Putamen (tissue), 1 donor: ENCODE results near the gene CPNE4.
"Not testable (repeated sequence)": the region's sequence is repeated elsewhere in the genome, so short reads cannot be mapped to it uniquely, and the experiment has no call there.

Source experiments
- DNase-seq: peaks from one replicate; pipeline ENCODE4 v3.0.0-alpha.2; 2016; ENCODE audit warnings: low spot score

Gene CPNE4

GRCh38 chr3:131957980-131958379, 76.8 kb downstream of the CPNE4 start:
- DNase-seq: no peak

GRCh38 chr3:131957511-131957910, 77.3 kb downstream of the CPNE4 start:
- no peak for DNase-seq

GRCh38 chr3:131948806-131949205, 86.0 kb downstream of the CPNE4 start:
- no peak for DNase-seq

- no peak for DNase-seq
Observed at GRCh38 chr3:131944676-131945075, 90.1 kb downstream of the CPNE4 start.

- DNase-seq: no peak
Observed at GRCh38 chr3:131933665-131934064, 101.1 kb downstream of the CPNE4 start.

GRCh38 chr3:131928593-131928992, 106.2 kb downstream of the CPNE4 start:
- no peak for DNase-seq

- DNase-seq: no peak
Observed at GRCh38 chr3:131925571-131925970, 109.2 kb downstream of the CPNE4 start.

GRCh38 chr3:131922356-131922755, 112.5 kb downstream of the CPNE4 start:
- no peak for DNase-seq

GRCh38 chr3:131917006-131917405, 117.8 kb downstream of the CPNE4 start:
- DNase-seq: no peak

GRCh38 chr3:131914090-131914691, 120.6 kb downstream of the CPNE4 start:
- DNase-seq: no peak

- no peak for DNase-seq
Observed at GRCh38 chr3:131912255-131912654, 122.6 kb downstream of the CPNE4 start.

- no peak for DNase-seq
Observed at GRCh38 chr3:131907796-131908195, 127.0 kb downstream of the CPNE4 start.

- no peak for DNase-seq
Observed at GRCh38 chr3:131903988-131904415, 130.8 kb downstream of the CPNE4 start.

- no peak for DNase-seq
Observed at GRCh38 chr3:131901686-131902085, 133.1 kb downstream of the CPNE4 start.

- no peak for DNase-seq
Observed at GRCh38 chr3:131900891-131901290, 133.9 kb downstream of the CPNE4 start.

GRCh38 chr3:131899021-131899420, 135.8 kb downstream of the CPNE4 start:
- no peak for DNase-seq

GRCh38 chr3:131898346-131898745, 136.5 kb downstream of the CPNE4 start:
- DNase-seq: no peak

GRCh38 chr3:131896285-131896684, 138.5 kb downstream of the CPNE4 start:
- no peak for DNase-seq

- no peak for DNase-seq
Observed at GRCh38 chr3:131895766-131896165, 139.0 kb downstream of the CPNE4 start.

GRCh38 chr3:131892331-131892730, 142.5 kb downstream of the CPNE4 start:
- no peak for DNase-seq

- not testable (repeated sequence) for DNase-seq
Observed at GRCh38 chr3:131885871-131886270, 148.9 kb downstream of the CPNE4 start.

- DNase-seq: no peak
Observed at GRCh38 chr3:131883711-131884407, 151.0 kb downstream of the CPNE4 start.

- DNase-seq: no peak
Observed at GRCh38 chr3:131883086-131883485, 151.7 kb downstream of the CPNE4 start.

- peak; percentile 7 for DNase-seq
Observed at GRCh38 chr3:131881777-131882176, 153.0 kb downstream of the CPNE4 start.
